ENCODE results near the gene GPR65. TPM values are rescaled to one million over a fixed set of nuclear protein-coding genes. Genes with fewer than 3 reads are reported as not detected.

Gene GPR65
- total and polyA plus RNA-seq, 9 of the 15 experiments (the other 6 are each of a cell fraction or from before 2014, with no cell fraction given) = 0.03 to 0.11 (median 0.04) TPM; not detected in 6

DNA sequence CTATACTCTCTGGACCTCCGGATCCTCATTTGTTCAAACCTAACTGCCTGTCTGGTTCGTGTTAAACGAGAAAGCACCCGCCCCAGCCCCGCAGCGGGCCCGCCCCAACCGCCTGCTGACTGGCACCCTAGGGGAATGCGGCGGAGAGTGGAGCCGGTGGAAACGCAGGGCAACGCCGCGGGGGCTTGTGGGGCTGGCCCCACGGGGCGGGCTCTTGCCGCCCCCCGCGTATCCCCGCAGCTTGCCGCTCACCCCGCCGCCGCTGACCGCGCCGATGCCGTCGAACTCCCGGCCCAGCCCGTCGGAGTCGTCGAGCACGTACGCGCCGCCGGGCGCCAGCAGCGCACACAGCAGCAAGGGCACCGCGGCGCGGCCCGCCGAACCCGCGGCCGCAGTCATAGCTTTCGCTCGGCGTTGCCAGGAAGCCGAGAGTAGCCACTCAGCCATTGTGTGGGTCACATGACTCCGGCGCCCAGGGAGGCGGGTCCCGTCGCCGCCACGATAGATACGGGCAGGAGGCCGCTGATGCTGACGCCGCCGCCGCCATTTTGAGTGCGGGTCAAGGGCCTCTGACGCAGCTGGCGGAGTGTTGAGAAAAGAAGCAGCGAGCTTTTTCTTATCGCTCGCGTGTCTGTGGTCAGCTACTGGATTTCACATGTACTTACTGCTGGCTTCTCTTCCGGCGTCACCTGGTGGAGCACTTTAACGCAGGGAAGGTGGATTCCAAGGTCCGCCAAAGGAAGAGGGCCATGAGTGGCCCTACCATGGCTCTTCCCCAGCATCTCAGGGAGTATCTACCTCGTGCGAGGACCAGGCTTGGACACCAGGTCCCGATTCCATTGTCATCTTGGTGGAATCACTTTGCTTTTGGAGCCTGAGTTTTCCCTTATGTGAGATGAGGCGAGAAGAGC, 12.0 kb upstream of the GPR65 start, which contains the start of gene GALC (continued):
- TF ChIP-seq ZNF174 (CRISPR knock-in tag; IDR thresholded peaks at IDR 0.05) (no peak), CREB5 (CRISPR knock-in tag; IDR thresholded peaks at IDR 0.05) (no peak), MAFG (tag; conservative IDR thresholded peaks at IDR 0.05) (no peak), ZC3H8 (IDR thresholded peaks at IDR 0.05) (no peak), MAFK (IDR thresholded peaks at IDR 0.05; ENCODE audit: low read length) (no peak), KAT2B (IDR thresholded peaks at IDR 0.05; ENCODE audit: low read depth, low read length) (no peak), BCOR (IDR thresholded peaks at IDR 0.05) (no peak), ZNF282 (CRISPR knock-in tag; IDR thresholded peaks at IDR 0.05) (no peak), CHD4 (IDR thresholded peaks at IDR 0.05; ENCODE audit: insufficient read depth, insufficient replicate concordance, low read depth, low read length, poor library complexity, severe bottlenecking) (no peak), WHSC1 (IDR thresholded peaks at IDR 0.05; ENCODE audit: low read length) (no peak), SOX6 (IDR thresholded peaks at IDR 0.05) (peak; percentile 41; the same call in 1 of the 2 replicates), NR2F6 (CRISPR knock-in tag; IDR thresholded peaks at IDR 0.05) (no peak), POU5F1 (IDR thresholded peaks at IDR 0.05; ENCODE audit: borderline replicate concordance, low read depth, low read length, partially characterized antibody) (no peak), JUN (IDR thresholded peaks at IDR 0.05; ENCODE audit: borderline replicate concordance, low read depth, low read length) (peak; percentile 29; the same call in 1 of the 2 replicates), JUN (CRISPR knock-in tag; IDR thresholded peaks at IDR 0.05; ENCODE audit: borderline replicate concordance) (no peak)
- TF ChIP-seq, protein P1, sequence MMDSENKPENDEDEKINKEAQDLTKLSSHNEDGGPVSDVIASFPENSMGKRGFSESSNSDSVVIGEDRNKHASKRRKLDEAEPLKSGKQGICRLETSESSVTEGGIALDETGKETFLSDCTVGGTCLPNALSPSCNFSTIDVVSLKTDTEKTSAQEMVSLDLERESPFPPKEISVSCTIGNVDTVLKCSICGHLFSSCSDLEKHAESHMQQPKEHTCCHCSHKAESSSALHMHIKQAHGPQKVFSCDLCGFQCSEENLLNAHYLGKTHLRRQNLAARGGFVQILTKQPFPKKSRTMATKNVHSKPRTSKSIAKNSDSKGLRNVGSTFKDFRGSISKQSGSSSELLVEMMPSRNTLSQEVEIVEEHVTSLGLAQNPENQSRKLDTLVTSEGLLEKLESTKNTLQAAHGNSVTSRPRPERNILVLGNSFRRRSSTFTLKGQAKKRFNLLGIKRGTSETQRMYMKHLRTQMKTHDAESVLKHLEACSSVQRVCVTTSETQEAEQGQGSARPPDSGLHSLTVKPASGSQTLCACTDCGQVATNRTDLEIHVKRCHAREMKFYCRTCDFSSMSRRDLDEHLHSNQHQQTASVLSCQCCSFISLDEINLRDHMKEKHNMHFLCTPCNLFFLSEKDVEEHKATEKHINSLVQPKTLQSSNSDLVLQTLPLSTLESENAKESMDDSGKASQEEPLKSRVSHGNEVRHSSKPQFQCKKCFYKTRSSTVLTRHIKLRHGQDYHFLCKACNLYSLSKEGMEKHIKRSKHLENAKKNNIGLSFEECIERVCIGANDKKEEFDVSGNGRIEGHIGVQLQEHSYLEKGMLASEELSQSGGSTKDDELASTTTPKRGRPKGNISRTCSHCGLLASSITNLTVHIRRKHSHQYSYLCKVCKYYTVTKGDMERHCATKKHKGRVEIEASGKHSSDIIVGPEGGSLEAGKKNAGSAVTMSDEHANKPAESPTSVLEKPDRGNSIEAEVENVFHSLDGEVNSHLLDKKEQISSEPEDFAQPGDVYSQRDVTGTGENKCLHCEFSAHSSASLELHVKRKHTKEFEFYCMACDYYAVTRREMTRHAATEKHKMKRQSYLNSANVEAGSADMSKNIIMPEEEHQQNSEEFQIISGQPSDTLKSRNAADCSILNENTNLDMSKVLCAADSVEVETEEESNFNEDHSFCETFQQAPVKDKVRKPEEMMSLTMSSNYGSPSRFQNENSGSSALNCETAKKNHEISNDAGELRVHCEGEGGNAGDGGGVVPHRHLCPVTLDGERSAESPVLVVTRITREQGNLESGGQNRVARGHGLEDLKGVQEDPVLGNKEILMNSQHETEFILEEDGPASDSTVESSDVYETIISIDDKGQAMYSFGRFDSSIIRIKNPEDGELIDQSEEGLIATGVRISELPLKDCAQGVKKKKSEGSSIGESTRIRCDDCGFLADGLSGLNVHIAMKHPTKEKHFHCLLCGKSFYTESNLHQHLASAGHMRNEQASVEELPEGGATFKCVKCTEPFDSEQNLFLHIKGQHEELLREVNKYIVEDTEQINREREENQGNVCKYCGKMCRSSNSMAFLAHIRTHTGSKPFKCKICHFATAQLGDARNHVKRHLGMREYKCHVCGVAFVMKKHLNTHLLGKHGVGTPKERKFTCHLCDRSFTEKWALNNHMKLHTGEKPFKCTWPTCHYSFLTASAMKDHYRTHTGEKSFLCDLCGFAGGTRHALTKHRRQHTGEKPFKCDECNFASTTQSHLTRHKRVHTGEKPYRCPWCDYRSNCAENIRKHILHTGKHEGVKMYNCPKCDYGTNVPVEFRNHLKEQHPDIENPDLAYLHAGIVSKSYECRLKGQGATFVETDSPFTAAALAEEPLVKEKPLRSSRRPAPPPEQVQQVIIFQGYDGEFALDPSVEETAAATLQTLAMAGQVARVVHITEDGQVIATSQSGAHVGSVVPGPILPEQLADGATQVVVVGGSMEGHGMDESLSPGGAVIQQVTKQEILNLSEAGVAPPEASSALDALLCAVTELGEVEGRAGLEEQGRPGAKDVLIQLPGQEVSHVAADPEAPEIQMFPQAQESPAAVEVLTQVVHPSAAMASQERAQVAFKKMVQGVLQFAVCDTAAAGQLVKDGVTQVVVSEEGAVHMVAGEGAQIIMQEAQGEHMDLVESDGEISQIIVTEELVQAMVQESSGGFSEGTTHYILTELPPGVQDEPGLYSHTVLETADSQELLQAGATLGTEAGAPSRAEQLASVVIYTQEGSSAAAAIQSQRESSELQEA (IDR thresholded peaks at IDR 0.05; ENCODE audit: low read depth) = no peak
- TF ChIP-seq, protein P2, sequence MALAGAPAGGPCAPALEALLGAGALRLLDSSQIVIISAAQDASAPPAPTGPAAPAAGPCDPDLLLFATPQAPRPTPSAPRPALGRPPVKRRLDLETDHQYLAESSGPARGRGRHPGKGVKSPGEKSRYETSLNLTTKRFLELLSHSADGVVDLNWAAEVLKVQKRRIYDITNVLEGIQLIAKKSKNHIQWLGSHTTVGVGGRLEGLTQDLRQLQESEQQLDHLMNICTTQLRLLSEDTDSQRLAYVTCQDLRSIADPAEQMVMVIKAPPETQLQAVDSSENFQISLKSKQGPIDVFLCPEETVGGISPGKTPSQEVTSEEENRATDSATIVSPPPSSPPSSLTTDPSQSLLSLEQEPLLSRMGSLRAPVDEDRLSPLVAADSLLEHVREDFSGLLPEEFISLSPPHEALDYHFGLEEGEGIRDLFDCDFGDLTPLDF (CRISPR knock-in tag; IDR thresholded peaks at IDR 0.05) = peak; percentile 69

Data from K562 (cell line).